Measurements from ENCODE around the gene MAML3.

- TF ChIP-seq EZH2 (IDR thresholded peaks at IDR 0.05; ENCODE audit: low read depth, unreplicated experiment) (no peak), CTCF (conservative IDR thresholded peaks at IDR 0.05; ENCODE audit: low read depth in 2 of 2) (no peak), JUNB (IDR thresholded peaks at IDR 0.05; ENCODE audit: unreplicated experiment) (no peak), EZH2phosphoT487 (IDR thresholded peaks at IDR 0.05; ENCODE audit: unreplicated experiment) (no peak), POLR2AphosphoS5 (IDR thresholded peaks at IDR 0.05; ENCODE audit: low read depth) (no peak), ZNF331 (CRISPR knock-in tag; IDR thresholded peaks at IDR 0.05; ENCODE audit: low read depth) (no peak)
- TF ChIP-seq, protein P1, sequence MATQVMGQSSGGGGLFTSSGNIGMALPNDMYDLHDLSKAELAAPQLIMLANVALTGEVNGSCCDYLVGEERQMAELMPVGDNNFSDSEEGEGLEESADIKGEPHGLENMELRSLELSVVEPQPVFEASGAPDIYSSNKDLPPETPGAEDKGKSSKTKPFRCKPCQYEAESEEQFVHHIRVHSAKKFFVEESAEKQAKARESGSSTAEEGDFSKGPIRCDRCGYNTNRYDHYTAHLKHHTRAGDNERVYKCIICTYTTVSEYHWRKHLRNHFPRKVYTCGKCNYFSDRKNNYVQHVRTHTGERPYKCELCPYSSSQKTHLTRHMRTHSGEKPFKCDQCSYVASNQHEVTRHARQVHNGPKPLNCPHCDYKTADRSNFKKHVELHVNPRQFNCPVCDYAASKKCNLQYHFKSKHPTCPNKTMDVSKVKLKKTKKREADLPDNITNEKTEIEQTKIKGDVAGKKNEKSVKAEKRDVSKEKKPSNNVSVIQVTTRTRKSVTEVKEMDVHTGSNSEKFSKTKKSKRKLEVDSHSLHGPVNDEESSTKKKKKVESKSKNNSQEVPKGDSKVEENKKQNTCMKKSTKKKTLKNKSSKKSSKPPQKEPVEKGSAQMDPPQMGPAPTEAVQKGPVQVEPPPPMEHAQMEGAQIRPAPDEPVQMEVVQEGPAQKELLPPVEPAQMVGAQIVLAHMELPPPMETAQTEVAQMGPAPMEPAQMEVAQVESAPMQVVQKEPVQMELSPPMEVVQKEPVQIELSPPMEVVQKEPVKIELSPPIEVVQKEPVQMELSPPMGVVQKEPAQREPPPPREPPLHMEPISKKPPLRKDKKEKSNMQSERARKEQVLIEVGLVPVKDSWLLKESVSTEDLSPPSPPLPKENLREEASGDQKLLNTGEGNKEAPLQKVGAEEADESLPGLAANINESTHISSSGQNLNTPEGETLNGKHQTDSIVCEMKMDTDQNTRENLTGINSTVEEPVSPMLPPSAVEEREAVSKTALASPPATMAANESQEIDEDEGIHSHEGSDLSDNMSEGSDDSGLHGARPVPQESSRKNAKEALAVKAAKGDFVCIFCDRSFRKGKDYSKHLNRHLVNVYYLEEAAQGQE (IDR thresholded peaks at IDR 0.05; ENCODE audit: unreplicated experiment): no peak
Observed at GRCh38 chr4:139887376-139887802, 266.6 kb downstream of the MAML3 start.
